WTC11 (cell line): ENCODE results near the gene ICOS.
"Not testable (repeated sequence)": the region's sequence is repeated elsewhere in the genome, so short reads cannot be mapped to it uniquely, and the experiment has no call there.

Experiments used
- ATF1 ChIP-seq: sonication (generic); formaldehyde crosslinking; IDR thresholded peaks from 2 replicates; pipeline ENCODE4 v1.8.1; 2023; ENCODE audit warnings: mild to moderate bottlenecking, moderate library complexity, missing genetic modification reagents
- ATF2 ChIP-seq: sonication (generic); formaldehyde crosslinking; IDR thresholded peaks from 2 replicates; pipeline ENCODE4 v1.8.1; 2022; ENCODE audit warnings: low read depth, missing genetic modification reagents, borderline replicate concordance
- MAX ChIP-seq: sonication (generic); formaldehyde crosslinking; IDR thresholded peaks from 2 replicates; pipeline ENCODE4 v1.8.0; 2022; ENCODE audit warnings: mild to moderate bottlenecking, missing genetic modification reagents
- MXD4 ChIP-seq: fragments of 250-450 bp; sonication (Bioruptor Pico); IDR thresholded peaks from 2 replicates; pipeline ENCODE4 v1.8.0; 2021; ENCODE audit warnings: mild to moderate bottlenecking, moderate library complexity, borderline replicate concordance
- NFYB ChIP-seq: sonication (generic); formaldehyde crosslinking; conservative IDR thresholded peaks from 2 replicates; pipeline ENCODE4 v1.8.0; 2022; ENCODE audit warnings: low read depth, missing genetic modification reagents
- PRDM15 ChIP-seq: sonication (generic); formaldehyde crosslinking; IDR thresholded peaks from 2 replicates; pipeline ENCODE4 v1.8.0; 2022; ENCODE audit warnings: missing genetic modification reagents
- TF ChIP-seq, protein P1 (sequence below): fragments of 200-600 bp; IDR thresholded peaks from 2 replicates; pipeline ENCODE4 v1.8.0; 2022; ENCODE audit warnings: antibody characterized with exemption
- TF ChIP-seq, protein P2 (sequence below): sonication (generic); formaldehyde crosslinking; IDR thresholded peaks from 2 replicates; pipeline ENCODE4 v1.8.1; 2023; ENCODE audit warnings: mild to moderate bottlenecking, moderate library complexity, missing genetic modification reagents

DNA sequence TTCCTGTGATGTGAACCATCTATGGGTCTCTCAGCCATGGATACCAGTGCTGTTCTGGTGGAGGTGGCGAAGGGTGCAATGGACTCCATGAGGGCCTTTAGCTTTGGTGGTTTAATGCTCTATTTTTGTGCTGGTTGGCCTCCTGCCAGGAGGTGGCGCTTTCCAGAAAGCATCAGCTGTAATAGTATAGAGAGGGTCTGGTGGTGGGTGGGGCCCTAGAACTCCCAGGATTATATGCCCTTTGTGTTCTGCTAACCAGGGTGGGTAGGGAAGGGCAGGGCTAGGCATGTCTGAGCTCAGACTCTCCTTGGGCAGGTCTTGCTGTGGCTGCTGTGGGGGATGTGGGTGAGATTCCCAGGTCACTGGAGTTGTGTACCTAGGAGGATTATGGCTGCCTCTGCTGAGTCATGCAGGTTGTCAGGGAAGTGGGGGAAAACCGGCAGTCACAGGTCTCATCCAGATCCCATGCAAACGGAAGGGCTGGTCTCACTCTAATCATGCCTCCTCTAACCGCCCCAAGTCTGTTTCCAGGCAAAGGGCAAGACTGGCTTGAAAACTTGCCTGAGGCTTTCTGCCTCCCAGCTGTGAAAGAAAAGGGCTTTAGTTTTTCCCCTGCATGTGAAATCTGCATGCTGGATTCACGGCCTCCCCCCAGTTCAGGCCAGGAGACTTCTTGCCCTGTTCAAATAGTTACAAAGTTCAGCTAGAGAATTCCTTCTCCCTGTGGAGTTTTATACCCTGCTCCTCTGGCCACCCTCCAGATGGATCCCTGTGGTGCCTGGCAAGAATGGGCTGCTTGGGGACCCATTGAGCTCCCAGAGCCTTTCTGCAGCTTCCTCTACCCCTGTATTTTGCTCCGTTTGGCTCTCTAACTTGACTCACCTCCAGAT is 7.2 kb downstream of the ICOS start:
- TF ChIP-seq ATF1, ATF2, MXD4, NFYB, MAX, PRDM15 (CRISPR knock-in tag): not testable (repeated sequence)
- TF ChIP-seq, protein P1, sequence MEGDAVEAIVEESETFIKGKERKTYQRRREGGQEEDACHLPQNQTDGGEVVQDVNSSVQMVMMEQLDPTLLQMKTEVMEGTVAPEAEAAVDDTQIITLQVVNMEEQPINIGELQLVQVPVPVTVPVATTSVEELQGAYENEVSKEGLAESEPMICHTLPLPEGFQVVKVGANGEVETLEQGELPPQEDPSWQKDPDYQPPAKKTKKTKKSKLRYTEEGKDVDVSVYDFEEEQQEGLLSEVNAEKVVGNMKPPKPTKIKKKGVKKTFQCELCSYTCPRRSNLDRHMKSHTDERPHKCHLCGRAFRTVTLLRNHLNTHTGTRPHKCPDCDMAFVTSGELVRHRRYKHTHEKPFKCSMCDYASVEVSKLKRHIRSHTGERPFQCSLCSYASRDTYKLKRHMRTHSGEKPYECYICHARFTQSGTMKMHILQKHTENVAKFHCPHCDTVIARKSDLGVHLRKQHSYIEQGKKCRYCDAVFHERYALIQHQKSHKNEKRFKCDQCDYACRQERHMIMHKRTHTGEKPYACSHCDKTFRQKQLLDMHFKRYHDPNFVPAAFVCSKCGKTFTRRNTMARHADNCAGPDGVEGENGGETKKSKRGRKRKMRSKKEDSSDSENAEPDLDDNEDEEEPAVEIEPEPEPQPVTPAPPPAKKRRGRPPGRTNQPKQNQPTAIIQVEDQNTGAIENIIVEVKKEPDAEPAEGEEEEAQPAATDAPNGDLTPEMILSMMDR = not testable (repeated sequence)
- TF ChIP-seq, protein P2, sequence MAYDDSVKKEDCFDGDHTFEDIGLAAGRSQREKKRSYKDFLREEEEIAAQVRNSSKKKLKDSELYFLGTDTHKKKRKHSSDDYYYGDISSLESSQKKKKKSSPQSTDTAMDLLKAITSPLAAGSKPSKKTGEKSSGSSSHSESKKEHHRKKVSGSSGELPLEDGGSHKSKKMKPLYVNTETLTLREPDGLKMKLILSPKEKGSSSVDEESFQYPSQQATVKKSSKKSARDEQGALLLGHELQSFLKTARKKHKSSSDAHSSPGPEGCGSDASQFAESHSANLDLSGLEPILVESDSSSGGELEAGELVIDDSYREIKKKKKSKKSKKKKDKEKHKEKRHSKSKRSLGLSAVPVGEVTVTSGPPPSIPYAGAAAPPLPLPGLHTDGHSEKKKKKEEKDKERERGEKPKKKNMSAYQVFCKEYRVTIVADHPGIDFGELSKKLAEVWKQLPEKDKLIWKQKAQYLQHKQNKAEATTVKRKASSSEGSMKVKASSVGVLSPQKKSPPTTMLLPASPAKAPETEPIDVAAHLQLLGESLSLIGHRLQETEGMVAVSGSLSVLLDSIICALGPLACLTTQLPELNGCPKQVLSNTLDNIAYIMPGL (CRISPR knock-in tag) = not testable (repeated sequence)
